HG03442 (cell line): ENCODE measurements around the gene EEF1A2.
A peak's percentile ranks its signal among the peaks of the same experiment; 100 is the strongest.

Experiments used
- ATAC-seq: cut with Tn5 transposase; IDR thresholded peaks from one replicate; pipeline ENCODE4 v1.9.1; 2021; ENCODE audit warnings: mild to moderate bottlenecking, moderate library complexity; ENCODE audit not compliant: unreplicated experiment

EEF1A2 gene

DNA sequence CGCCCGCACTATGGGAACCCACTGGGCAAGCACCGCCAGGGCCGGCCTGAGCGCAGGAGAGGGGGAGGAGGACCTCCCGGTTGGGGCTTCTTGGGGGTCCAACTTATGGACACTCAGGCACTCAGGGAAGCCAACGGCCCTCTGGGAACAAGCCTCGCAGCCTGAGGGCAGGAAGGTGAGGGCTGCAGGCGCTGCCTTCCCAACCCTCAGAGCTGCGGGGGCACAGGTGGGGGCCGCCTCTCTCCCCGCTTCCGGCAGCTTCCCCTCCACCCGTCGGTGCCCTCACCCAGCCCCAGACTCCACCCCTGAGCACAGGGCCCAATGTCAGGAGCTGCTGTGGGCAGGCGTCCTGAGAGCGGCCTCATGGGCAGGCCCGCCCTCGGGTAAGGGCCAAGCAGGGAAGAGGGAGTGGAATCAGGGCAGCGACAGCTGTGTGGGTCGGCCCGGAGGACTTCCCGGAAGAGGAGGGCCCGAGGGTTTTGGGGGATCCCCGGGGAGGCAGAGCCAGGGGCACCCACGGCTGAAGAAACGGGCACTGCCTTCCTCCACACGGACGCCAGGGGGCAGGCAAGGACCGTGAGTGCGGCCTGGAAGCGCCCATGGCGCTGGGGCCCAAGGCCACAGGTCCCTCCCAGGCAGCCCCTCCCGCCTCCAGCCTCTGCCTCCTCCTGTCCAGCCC lies 38.8 kb upstream of the EEF1A2 start:
- peak; percentile 73 for ATAC-seq

DNA sequence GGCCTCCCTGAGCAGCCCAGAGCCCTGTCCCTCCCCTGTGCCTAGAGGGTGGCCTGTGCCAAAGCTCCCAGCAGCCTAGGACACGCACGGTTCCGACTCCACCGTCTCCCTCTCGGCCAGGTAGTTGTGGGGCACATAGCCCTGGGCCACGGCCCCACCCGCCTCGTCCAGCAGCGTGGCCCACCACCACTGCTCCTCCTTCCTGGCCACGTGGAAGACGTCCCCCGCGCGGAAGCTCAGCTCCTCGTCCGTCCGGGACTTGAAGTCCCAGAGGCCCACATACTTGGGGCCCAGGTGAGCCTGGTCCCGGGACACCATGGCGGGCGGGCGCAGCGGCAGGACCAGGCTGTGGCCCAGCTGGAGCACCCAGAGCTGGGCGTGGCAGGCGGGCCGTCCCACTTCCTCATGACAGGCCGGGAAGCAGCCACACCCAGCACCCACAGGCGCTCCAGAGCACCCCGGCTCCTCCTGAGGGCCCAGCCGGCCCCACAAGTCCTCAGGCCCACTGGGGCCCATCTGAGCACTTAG lies 38.2 kb upstream of the EEF1A2 start, which contains the start of gene PTK6:
Gene PTK6 (minus strand): TSS at position 380 of the 528 bp plus-strand sequence. CDS start 62 bp downstream, at position 318.
- ATAC-seq, result no peak

DNA sequence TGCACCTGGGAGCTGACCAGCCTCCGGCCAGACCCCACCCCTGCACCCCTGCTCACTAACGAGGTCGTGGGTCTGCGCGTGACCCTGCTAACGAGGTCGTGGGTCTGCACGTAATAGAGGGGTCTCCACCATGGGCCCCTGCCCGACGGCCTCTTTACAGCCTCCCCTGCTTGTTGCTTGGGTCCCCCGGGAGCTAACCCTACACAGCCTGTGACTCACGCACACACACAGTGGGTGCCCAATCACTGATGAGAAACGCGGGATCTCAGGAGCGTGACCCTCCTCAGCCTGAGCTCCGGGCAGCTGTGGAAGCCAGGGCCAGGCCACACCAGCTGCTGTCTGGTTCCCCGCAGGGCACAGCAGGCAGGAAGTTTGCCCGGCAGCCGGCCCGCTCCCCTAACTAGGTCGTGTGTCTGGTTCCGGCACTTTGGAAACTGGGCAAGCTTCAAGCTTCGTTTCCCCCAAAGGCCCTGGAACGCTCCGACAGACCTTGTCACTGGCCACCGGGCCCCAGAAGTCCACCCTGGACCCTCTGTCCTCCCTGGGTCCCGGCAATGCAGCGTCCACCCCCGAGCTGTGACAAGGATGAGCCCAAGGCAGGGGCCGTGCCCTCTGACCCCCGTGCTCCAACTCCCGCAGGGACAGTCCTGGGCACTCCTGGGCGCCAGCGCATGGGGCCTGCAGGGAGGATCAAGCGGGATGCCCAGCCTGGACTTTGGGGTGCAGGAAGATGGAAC lies 37.5 kb upstream of the EEF1A2 start:
- ATAC-seq, result no peak

DNA sequence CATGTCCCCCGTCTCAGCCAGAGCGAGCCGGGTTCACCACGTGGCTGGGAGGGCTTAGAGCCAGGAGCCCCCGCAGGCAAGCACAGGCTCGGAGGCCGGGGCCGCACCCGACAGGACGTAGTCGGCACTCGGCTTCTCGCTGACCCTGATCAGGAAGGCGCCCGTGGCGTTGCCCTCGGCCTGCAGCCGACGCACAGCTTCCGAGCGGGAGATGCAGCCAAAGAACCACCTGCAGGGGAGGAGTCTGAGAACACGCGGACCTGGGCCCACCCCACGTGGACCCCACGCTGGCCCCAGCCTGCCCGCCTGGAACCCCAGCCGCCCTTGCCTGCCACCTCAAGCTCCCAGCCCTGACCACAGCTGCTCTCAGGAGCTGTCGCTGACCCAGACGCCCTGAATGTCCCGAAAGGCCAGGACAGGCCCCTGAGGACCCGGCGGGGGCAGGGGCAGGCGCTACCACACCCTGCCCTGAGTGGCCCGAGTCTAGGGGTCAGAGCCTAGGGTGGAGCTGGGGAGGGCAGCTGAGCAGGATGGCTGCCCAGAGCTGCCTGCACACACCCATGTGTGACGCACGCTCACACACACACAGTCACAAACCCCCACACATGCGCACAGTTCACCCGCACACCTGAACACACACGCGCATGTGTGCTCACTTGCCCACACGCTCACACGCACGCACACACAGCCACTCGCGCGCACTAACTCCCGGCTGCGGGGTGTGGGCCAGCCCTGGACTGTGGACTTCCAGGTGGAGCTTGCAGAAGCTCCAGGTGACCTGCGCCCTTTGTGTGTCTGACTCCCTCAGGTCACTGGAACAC lies 36.2 kb upstream of the EEF1A2 start:
- ATAC-seq, result no peak

DNA sequence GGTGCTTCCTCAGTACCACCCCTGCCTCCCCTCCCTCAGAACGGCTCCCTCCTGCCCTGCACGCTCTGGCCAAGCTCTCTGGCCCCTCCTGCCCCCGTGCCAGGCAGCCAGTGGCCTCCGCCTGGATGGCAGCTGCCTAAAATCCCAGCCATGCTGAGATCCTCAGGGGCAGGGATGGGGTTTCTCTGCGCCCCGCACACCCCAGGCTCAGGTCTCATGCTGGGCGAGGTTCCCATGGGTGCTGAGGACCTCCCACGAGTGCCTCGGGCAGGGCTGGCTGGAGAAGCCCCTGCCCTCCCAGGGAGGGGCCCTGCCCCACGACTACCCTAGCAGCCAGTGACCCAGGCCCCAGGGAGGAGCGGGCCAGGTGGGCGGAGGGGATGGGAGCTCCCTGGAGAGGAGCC lies 35.5 kb upstream of the EEF1A2 start:
- ATAC-seq, result no peak

DNA sequence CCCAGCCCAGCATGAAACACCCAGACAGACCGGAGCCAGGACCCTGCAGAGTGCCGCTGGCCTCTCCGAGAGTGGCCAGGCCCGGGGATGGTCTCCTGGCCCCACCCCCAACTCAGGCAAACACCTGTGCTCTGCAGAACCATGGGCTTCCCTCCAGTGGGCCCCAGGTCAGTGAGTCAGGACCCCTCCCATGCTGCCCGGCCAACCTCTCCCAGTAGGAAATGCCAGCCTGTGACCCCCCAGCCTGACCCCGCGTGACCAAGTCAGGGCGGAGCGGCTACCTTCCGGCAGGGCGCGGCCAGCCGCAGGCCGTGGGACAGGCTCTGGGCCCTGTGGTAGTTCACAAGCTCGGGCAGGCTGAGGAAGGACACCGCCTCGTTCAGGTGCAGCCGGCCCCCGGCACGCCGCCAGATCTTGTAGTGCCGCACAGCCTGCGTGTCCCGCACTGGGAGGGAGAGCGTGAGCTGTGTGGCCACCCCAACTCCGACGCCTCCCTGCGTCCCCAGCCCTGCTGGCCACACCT lies 35.0 kb upstream of the EEF1A2 start:
- no peak for ATAC-seq

DNA sequence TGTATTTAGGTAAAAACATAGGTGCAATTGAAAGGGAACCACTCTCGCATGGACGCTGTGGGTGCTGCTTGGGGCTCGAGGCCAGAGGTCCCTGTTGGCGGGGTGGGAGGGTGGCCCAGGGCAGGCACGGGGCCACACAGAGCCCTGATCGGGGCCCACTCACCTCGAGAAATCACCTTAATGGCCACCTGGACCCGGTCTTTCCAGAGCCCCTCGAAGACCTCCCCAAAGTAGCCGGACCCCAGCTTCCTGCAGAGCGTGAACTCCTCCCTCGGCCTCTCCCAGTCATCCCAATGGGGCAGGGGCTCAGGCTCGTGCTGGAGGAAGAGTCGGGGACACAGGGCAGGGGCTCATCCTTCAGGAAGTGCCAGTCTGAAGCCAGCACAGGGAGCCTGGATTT lies 34.5 kb upstream of the EEF1A2 start:
- ATAC-seq, result no peak

DNA sequence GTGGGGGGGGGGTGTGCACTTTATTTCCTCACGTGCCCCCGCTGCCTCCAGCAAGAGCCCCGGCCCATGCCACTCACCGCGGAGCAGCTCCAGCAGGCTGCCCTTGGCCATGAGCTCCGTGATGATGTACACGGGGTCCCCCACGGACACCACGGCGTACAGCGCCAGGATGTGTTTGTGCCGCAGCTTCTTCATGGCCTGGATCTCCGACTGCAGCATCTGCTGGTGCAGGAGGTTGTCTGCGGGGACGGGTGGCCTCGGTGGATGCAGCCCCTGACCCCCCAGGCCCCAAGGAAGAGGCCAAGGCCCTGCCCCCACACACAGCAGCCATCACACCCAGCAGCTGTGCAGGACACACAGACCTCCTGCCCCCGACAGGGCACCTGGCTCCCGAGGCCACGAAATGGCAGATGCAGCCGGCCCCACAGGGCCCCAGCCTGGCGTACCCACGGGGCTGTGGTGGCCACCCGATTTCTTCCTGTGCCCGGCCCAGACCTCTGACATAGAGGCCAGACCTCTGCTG lies 33.6 kb upstream of the EEF1A2 start:
- ATAC-seq, result no peak

DNA sequence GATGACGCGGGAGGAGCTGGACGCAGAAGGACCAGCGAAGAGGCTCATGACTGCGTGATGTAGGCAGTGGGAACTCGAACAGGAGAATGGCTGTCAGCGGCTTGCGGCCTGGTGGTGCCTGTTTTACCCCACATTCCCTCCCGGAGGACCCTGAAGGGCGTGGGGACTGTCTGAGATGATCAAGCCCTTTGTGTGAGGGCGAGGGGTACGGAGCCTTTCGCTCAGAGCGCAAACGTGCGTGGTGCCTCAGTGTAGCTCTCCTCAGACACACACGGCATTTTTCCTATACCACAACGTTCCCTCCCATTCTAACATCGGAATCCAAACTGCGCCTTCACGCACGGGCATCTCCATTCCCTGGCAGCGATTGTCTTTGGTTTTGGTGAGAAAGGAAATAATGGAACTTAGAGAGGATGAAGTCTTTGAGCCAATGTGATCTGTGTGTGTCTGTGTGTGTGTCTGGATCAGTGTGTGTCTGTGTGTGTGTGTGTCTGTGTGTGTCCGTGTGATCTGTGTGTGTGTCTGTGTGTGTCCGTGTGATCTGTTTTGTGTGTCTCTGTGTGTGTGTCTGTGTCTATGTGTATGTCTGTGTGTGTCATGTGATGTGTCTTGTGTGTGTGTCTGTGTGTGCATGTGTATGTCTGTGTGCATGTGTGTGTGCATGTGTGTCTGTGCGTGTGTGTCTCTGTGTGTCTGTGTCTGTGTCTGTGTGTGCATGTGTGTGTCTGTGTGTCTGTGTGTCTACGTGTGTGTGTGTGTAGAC lies 33.0 kb upstream of the EEF1A2 start:
- no peak for ATAC-seq

DNA sequence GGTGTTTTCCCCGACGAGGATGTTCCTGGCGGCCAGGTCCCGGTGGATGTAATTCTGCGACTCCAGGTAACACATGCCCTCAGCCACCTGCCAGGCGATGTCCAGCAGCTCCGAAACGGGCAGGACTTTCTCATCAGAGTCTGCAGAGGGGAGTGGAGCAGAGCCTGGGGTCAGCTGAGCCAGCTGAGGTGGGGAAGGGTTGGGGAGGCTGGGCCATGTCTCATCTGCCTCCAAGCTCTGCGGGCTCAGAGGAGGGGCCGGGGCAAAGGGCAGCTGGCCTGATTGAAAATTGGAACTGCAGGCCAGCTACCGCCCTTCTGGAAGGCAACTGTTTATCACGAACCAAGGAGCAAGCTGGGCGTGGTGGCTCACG lies 31.9 kb upstream of the EEF1A2 start:
- ATAC-seq, result no peak

DNA sequence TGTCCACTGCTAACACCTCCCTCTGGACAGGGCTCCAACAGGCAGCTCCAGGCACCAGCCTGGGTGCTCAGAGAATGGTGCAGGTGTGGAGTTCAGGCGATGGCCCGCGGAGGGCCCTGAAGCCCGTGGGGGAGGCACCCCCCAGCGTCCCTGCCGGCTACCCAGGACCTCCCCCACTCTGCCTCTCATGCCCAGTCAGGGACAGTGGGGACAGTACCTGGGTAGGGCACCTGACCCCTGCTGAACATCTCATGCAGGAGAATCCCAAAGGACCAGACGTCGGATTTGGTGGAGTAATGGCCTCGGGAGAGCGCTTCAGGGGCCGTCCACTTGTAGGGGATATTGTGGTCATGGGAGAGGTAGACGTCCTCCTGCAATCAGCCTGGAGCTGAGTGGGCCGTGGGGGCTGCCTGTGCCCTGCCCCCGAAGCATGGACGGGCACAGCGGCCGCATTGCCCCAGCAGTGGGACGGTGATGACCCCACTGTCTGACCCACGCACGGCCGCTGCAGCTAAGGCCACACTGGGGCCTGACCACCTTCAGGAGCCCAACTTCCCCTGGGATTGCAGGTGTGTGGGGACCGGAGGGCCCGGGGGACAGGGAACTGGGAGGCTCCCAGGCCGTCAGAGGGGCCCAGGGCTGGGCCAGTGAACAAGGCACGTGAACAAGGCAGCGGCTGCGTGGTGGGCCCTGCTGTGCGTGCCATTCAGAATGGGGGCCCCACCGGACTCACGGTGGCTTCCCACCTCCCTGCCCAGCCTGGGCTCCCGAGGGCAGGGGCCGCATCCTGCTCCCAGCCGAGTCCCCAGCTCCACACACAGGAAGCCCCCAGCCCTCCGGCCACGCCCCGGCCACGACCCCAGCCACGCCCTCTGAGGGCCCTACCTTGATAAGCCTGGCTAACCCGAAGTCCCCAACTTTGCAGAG lies 31.2 kb upstream of the EEF1A2 start:
- no peak for ATAC-seq

DNA sequence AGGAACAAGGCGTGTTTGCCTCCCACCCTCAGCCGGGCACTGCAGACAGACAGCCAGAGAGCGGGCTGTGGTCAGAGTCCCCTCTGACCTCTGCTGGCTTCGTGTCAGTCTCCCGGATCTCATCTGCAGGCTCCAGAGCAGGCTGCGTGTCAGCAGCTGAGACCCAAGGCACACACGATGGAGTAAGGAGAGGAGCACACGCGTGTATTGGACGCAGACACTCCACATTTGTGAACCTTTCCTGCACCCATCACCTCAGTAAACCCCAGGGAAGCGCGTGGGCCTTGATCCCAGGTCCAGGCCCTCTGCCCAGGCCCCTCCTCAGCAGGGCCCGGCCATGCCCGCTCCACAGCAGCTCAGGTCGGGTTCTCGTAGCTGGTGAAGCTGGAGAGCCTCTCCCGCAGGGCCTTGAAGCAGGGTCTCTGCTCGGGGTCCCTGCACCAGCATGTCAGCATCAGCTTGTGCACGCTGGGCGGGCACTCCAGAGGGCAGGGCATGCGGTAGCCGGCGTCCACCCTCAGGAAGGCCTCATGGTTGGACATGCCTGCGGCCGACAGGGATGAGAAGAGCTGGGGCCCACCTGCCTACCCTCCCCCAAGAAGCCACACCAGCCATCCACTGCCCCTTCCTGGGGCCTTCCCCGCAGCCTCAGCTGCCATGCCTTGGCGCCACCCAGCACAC lies 30.4 kb upstream of the EEF1A2 start:
- ATAC-seq, result no peak

DNA sequence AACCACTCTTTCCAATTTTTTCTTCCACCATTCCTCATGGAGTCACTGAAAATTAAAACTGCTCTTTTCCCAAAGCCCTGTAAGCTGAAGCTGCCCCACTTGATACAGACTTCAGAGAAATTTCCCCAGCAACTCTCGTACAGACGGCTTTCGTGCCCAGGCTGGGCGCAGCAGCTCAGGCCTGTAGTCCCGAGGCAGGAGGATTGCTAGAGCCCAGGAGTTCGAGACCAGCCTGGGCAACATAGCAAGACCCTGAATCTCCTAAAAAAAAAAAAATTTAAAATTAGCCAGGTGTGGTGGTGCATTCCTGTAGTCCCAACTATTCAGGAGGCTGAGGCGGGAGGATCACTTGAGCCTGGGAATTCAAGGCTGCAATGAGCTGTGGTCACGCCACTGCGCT lies 28.3 kb upstream of the EEF1A2 start:
- ATAC-seq, result no peak

DNA sequence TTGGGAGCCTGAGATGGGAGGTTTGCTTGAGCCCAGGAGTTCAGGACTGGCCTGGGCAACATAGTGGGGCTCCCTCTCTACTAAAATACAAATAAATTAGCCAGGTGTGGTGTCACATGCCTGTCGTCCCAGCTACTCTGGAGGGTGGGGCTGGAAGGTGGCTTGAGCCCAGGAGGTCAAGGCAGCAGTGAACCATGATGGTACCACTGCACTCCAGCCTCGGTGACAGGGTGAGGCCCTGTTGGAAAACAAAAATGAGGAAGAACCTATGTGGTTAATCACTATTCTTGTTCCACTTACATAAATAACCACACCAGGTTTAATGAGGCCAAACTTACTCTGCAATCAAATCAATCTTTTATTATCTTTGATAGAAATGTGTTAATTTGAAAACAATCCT lies 27.1 kb upstream of the EEF1A2 start:
- ATAC-seq, result no peak

DNA sequence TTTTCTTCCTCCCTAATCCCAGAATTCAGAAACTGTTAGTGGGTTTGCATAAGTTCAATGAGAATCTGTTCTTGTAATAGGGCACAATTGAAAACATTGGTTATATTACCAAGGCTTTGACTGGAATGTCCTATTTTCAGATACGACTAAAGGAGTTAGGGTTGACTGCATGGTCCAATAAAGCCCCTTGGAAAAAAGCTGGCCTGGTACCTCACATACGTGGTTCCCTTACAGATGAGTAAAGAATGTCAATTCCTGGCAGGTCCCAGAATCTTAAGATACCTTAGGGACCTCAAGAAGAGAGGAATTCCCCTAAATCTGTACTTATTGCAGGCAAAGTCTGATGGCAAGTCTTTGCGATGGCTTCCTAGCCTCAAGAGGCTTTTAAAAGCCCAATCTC lies 26.3 kb upstream of the EEF1A2 start:
- no peak for ATAC-seq

DNA sequence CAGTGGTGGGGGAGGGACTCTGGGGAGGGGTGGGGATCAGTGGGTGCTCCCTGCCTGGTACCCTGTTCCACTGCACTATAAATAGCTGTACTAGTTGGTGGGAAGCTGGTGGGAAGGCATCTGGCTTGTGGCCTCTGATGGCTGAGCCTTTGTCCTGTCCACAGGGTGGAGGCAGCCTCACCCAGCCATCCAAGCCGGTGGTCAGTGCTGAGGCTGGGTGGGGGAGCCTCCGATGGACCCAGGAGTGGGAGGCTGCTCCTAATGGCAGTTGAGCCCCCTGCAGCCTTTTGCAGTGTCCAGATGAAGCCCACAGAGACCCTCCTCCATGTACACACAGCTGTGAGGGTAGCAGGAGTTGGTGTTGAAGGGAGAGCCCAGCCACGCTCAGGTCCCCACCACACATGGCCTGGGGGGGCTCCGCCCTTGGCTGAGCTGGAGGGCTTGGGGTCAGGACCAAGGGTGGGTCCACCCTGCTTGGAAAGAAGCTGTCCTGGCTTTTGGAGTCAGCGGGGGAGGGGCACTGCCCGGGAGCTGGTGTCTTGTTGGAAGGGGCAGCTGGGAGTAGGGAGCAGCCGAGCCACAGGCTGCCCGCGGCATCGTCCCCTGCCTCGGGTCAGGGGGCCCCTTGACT lies 24.2 kb upstream of the EEF1A2 start:
- ATAC-seq, result no peak

DNA sequence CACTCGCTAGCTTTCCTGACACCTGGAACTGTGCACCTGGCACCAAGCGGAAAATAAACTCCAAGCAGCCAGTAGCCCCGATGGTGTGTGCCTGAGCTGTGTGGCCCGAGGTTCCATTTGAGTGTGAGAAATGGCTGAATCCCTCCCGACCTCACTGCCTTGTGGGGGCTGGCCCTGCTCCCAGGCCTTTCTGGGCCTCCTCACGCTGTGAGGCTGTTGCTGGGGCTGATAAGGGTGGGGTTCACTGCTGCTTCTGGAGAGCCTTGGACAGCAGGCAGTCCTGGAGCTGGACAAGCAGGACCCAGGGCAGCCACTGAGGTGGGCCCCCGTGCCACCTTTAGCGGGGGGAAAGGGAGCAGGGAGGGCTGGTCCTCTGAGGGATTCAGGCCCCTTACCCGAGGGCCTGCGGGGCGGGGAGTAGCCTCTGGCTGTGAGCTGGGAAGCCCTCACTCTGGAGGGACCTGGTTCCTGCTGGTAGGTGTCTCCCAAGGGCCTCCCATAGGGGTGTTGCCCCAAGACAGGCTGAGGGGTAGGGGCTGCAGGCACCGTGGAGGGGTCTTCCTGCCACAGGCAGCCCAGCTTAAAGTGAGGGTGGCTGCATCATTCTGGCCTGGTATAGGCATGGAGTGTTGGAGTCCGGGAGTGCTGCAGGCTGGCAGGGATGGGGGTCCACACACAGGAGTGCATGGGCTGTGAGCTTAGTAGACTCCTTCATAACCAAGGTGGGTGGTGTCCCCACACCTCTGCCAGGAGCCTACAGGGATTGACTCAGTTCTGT lies 23.4 kb upstream of the EEF1A2 start:
- ATAC-seq, result no peak
